NCI-H510A treated with DMSO at 0.1 percent for 48 hours (cell line): ENCODE measurements around the gene BTD.

Source experiments
- DNase-seq: peaks from one replicate; lab custom pipeline; 2025; lab: John Stamatoyannopoulos, UW

Gene BTD

GRCh38 chr3:15667484-15667883, 65.9 kb downstream of the BTD start:
- no peak for DNase-seq

DNA sequence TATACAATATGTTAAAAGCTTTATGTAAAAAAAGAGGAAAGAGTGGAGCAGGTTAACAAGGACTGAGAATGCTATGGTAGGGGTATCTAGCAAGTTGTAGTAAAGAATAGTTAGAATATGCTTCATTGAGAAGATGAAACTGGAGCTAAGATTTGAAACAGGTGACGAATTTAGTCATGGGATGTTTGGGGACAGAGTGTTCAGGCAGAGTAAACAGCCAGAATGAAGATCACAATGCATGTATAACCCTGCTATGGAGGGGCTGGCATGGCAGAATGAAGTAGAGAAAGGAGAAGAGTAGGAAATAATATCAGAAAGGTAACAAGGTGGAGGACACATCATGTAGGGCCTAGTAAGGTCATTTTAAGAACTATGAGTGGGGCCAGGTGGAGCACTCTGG, 72.0 kb downstream of the BTD start:
- no peak for DNase-seq

GRCh38 chr3:15676259-15676658, 74.7 kb downstream of the BTD start:
- no peak for DNase-seq

- DNase-seq, result no peak
Observed at GRCh38 chr3:15679306-15679705, 77.8 kb downstream of the BTD start.

DNA sequence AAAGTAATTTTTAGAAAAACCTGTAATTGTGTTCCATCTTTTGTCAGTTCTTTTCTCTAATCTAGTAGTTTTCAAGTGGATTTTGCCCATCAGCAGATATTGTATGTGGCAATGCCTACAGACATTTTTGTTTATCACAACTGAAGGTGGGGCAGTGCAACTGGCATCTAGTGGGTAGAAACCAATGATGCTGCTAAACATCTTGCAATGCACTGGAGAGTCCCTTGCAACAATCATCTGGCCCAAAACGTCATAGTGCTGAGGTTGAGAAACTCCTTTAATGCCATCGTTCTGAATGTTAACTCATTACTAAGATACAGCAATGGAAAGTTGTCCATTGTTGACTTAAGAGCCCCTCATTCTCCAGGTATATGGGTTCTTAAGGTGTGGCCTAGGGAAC, 80.1 kb downstream of the BTD start:
- DNase-seq, result no peak

GRCh38 chr3:15682561-15683185, 81.1 kb downstream of the BTD start:
- no peak for DNase-seq

GRCh38 chr3:15683253-15683652, 81.7 kb downstream of the BTD start:
- no peak for DNase-seq

DNA sequence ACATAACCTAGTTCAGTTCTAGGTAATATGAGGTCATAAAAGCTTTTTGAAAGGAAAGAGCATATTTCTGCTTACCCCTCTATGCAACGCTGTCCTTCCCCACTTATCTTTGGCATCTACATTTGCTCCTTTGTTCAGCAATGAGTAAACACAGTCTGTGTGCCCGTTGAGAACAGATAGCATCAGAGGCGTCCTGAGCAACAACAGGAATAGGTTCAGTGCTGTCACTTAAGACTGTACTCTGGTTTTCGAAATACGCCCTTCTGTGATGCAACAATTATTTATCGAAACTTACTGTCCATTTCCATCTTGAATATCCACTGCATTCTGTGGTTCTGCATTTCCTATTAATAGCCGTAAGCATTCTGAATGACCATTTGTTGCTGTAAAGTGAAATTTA, 84.4 kb downstream of the BTD start:
- no peak for DNase-seq

DNA sequence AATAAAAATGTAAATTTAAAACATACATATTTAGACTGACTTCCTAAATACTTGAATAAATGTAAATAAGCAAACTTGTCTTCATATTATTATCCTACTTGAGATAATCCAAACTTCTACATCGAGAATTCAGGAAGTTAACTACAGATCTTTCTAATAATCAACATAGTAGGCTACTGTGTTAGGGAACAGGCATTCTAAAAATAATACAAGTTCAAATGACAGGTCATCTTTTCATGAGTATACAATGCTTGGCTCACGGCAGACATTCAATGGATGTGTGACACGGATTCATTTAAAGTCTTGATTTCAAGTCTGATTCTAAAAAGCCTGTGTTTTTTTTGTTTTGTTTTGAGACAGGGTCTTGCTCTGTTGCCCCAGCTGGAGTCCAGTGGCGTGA, 88.7 kb downstream of the BTD start:
- no peak for DNase-seq

DNA sequence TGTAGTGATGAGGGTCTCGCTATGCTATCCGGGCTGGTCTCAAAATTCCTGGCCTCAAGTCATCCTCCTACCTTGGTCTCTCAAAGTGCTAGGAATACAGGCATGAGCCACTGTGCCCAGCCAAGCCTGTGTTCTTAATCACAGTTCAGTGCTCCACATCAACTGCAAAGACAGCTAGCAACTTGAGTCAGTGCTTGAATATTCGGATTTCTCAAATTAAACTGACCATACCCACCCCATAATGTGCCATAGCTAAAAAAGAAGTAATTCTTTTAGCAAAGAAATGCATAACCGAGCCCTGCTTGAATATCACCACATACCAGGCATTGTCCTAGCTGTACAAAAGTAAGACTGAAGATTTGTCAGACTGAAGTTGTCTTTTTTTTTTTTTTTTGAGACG, 89.2 kb downstream of the BTD start:
- DNase-seq, result no peak

DNA sequence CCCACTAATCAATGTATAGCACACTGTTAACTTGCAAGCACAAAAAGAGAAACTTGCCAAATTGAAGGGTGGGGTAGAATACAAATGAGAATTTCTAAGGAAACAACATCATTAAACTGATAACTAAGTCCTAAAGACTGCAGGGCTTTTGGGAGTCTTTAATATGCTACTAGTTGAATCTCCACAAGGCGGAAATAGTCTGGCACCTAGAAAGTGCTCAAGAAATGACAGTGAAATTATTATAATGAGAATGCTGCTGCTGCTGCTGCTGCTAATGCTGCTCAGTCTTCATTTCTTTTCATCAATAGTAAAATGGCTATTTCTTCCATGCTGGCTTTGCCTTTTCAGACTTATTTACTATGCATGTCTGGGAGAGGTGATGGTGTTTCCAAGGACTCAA, 91.8 kb downstream of the BTD start:
- DNase-seq, result no peak

DNA sequence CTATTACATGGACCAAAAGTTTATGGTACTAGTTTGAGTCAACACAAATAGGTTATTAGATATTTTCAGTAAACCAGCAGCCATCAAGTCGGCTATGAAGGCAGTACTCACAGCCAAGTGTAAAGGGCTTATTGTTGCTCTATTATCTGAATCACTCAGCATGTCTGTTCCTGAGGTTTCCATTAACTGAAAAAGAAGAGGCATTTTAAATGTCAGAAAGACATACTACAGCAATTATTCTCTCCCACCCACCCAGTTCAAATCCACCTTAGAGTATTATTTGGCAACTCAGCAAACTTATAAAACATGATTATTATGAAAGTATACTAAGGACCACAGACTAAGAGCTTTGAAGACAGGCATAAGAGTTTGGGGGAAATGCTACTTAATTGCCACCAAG, 93.1 kb downstream of the BTD start:
- no peak for DNase-seq
